UCSD-AML1 (cell line): Measurements from ENCODE around the gene DAGLA.
A peak's percentile ranks its signal among the peaks of the same experiment; 100 is the strongest.
"Not testable (repeated sequence)": the region's sequence is repeated elsewhere in the genome, so short reads cannot be mapped to it uniquely, and the experiment has no call there.

Experiments
- DNase-seq: peaks from one replicate; lab custom pipeline; 2025; ENCODE audit not compliant: unreplicated experiment; lab: John Stamatoyannopoulos, UW

The DAGLA gene

DNA sequence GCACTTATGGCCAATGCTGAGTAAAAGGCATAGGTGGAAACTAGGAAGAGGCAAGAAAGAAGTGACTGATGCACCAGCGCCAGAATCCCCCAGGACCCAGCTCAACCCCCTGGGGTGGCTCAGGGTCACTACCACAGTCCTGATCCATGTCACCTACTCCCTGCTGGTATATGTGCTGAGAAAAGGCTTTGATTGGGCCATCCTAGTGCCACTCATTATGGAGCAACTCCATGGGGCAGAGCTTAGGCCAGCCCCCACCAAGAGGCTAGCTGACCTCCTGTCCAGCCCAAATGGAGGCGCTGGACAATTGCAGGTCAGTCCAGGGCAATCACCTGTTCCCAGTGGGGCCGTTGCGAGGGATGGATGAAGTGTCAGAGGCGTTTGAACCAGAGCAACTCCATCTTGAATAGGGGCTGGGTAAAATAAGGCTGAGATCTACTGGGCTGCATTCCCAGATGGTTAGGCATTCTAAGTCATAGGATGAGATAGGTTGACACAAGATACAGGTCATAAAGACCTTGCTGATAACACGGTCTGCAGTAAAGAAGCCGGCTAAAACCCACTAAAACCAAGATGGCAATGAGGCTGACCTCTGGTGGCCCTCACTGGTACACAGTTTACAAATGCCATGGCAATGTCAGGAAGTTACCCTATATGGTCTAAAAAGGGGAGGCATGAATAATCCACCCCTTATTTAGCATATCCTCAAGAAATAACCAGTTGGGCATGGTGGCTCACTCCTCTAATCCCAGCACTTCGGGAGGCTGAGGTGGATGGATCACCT lies 20.6 kb upstream of the DAGLA start:
- DNase-seq, result no peak

DNA sequence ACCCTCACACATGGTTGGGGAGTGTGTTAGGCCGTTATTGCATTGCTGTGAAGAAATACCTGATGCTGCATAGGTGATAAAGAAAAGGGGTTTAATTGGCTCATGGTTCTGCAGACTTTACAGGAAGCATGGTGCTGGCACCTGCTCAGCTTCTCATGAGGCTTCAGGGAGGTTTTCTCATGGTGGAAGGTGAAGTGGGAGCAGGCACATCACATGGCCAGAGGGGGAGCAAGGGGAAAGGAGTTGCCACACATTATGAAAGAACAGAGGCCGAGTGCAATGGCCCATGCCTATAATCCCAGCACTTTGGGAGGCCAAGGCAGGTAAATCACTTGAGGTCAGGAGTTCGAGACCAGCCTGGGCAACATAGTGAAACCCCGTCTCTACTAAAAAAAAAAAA lies 19.2 kb upstream of the DAGLA start:
- DNase-seq, result not testable (repeated sequence)

DNA sequence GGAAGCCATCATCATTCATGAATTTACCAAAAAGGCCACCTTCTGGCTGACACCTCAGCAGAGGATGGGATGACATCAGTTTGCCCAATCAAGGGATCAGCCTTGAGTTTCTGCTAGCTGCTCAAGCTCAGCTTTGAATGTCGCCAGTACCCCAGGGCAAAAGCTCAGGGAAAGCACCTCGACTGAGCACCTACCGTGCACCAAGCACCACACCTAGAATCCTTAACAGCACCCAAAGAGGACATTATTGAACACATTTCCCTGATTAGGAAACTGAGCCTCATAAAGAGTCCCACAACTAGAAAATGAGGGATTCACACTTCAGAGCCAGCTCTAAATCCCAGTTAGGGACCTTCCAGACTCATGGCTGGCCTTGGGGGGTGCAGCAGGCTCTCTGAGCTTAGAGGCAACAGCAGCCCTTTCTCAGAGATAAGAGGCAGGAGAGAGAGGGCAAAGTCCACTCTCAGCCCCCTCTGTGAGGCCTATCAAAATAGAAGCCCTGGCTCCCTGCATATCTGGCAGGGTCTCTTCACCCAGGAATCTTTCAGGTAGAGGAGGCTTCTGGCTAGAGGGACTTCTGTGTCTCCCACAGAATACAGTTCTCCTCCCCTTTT lies 13.4 kb upstream of the DAGLA start:
- no peak for DNase-seq

DNA sequence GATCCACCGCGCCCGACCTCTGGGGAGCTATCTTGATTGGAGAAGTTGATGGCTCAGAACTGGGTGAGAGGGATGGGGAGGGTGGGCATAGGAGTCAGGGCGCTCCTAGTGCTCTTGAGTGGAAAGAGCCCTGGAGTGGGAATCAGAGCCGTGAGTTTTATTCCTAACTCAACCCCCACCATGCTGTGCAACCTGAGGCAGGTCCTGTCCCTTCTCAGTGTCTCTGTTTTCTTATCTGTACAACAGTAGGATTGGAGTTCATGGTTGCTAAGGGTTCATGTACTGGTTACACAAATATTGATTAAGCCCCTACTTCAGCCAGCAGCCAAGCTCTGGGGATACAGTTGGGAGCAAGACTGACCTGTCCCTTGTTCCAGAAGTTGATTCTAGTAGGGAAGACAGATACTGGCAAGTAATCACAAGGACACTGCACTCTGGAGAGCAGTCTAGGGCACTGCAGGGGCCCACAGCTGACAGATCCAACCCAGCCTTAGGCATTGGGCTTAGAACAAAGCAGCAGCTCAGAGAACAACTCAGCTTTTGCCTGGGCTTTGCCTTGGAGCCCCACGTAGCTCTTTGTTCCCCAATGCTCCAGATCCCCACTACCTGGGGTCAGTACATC lies 12.4 kb upstream of the DAGLA start:
- DNase-seq, result no peak

DNA sequence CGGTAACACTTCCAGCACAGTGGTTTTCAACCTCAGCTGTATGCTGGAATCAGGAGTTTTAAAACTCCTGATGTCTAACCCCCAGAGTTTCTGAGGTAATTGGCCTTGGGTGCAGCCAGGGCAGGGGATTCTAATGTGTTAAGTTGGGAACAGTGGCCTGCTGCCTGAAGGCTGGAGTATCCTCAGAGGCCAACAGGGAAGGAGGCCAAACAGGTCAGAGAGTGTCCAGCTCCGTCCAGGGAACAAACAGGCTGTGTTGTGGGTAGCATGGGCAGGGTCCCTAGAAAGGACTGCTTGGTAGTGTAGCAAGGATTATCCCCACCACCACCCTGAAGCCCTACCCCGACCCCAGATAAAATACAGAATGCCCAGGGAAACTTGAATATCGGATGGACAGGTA lies 10.8 kb upstream of the DAGLA start:
- no peak for DNase-seq

DNA sequence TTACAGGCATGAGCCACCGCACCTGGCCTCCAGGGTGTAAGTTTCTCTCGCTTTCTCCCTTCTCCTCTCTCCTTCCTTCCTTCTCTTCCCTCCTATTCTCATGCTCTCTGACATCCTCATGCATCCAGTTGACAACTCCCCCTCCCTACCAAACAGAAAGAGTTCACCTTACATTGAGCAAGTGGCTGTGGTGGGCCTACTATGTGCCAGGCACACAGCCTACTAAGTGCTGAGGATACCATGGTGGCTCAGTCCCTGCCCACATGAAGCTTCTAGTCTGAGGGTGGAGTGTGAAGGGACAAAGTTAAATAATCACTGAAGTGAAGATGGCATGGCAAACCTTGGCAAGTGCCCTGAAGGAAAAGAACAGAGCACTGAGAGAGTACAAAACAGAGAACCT lies 9.6 kb upstream of the DAGLA start:
- DNase-seq, result no peak

DNA sequence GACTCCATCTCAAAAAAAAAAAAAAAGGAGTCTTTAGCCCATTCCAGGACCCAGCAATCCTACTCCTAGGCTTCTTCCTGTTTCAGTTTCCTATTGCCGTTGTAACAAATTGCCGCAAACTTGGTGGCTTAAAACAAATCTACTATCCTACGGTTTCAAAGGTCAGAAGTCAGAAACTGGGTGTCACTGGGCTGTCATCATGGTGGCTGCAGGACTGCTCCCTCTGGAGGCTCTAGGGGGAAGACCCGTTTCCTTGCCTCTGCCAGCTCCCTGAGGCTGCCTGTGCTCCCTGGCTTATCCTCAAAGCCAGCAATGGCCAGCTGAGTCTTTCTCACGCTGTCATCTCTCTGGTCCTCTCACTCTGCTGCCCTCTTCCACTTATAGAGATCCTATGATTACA lies 8.7 kb upstream of the DAGLA start:
- peak; percentile 28 for DNase-seq

DNA sequence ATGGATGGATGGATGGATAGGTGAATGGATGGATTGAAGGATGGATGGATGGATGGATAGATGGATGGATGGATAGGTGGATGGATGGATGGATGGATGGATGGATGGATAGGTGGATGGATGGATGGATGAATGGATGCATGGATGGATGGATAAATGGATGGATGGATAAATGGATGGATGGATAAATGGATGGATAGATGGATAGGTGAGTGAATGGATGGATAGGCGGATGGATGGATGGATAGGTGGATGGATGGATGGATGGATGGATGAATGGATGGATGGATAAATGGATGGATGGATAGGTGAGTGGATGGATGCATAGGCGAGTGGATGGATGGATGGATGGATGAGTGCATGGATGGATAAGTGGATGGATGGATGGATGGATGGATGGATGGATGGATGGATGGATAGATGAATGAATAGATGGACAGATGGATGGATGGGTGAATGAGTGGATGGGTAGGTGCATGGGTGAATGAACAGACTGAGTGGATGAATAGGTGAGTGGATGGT lies 6.2 kb upstream of the DAGLA start:
- not testable (repeated sequence) for DNase-seq

DNA sequence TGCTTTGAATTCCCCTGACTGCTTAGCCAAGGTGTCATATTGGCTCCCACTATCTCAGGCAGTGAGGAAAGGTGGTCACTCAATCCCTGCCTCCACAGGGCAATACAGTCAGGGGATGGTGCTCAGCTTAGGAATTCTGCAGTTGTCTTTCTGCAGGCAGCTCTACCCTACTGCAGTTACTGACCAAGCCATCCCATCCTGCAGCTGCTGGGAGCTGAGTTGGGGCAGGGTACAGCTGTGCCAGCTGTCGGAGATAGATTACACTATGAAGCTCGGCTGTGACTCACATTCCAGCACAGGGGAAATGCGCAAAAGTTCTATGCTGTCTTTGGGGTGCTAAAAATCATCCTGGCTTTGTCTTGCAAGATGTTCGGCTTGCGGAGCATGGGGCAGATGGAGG lies 4.4 kb upstream of the DAGLA start:
- no peak for DNase-seq

DNA sequence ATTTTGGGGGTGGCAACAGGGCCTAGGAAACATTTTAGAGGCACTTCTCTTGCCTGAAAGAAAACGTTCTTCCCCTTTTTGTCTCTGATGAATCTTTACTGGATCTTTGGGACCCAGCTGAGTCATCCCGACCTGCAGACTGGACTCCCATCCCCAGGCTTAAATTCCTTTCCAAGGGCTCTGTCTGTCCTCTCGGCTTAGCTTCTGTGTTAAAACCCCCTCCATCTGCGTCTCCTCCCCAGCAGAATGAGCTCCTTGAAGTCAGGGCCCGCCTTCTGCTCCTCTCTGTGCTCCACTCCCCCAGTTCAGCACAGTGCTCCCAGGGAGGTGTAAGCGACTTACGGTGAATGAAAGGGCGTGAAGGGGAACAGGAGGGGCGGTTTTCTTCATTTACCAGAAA lies 895 bp upstream of the DAGLA start:
- DNase-seq, result no peak

DNA sequence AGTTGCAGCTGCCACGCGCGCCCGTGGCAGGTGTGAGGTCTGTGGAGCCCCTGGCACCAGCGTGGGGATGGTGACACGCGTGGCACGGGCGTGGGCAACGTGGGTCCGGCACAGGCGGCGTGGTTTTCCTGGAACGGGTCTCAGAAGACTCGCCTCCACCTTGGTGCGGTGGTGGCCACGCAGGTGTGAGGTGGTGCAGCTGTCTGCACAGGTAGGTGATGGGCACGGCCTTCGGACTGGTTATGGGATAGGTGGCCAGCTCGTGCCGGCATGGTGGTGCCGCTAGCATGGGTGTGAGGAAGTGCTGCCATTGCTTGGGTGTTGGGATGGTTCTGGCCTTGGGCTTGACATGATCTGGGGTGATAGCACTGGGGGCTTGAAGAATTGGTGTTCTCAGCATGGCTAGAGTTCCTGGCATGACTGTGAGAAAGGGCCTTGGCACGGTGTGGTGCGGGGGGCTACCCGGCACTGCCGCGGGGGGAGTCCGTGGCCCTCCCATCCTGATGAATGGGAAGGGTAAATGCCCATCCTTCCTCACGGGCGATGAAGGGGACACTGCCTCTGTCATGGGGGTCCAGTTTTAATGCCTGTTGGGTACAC lies 531 bp downstream of the DAGLA start:
- DNase-seq, result no peak

DNA sequence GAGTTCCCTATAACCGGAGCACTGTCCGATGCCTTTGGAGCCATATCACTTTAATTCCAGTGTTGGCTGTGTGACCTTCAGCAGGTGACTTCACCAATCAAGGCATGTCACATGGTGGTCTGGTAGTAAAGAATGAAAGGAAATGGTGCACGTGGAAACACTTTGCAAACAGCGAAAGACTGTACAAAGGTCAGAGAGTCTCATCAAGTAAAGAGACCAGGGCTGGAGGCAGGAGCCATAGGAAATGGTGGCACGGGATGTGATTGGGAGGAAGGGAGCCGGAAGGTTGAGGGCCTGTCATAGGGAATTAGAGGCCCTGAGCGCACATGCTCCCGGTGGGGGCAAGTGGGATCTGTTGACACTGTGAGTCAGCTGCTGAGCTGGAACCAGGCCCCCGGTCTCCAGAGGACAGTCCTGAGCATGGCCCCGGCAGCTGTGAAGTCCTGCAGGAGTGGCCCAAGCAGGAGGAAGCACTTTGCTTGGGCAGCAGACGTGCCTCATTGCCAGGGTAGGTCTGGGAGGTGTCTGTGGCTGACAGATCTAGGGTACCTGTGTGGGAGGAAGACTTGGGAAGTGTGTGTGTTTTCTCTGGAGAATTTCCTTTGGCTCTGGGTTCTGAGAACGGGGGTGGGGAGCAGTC lies 2.0 kb downstream of the DAGLA start:
- DNase-seq, result no peak

DNA sequence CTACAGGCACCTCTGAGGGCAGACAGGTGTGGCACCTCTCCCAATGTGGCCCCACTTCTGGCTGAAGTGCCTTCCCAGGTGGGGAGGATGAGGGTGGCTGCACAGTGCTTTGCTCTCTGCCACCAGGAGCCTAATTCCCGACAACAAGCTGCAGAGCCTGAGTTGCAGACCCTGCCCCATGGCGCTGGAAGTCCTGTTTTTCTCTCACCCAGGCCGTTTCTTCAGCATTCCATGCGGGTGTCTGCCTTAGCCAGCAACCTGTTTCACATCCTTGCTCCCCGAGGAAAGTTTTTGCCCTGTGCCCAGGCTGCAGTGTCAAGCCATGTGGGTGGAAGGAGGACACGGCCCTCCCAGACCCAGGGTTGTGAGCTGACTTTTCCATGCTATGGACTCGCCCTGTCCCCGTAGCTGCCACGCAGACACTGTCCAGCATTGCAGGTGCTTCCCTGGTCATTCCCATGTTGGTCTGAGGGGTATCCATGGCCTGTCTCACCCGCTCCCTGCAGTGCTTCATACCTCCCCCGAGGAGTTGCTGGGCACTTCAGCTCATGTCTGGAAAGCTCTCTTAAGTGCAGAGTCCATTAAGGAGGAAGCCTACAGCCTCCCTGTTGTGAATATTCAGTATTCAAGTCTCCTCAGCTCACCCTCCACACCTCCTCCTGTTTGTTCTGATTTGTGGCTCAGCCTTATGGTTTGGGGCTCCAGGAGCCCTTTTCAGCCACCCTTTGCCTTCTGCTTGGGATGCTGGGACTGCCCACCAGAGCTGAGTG lies 2.9 kb downstream of the DAGLA start:
- DNase-seq, result no peak

DNA sequence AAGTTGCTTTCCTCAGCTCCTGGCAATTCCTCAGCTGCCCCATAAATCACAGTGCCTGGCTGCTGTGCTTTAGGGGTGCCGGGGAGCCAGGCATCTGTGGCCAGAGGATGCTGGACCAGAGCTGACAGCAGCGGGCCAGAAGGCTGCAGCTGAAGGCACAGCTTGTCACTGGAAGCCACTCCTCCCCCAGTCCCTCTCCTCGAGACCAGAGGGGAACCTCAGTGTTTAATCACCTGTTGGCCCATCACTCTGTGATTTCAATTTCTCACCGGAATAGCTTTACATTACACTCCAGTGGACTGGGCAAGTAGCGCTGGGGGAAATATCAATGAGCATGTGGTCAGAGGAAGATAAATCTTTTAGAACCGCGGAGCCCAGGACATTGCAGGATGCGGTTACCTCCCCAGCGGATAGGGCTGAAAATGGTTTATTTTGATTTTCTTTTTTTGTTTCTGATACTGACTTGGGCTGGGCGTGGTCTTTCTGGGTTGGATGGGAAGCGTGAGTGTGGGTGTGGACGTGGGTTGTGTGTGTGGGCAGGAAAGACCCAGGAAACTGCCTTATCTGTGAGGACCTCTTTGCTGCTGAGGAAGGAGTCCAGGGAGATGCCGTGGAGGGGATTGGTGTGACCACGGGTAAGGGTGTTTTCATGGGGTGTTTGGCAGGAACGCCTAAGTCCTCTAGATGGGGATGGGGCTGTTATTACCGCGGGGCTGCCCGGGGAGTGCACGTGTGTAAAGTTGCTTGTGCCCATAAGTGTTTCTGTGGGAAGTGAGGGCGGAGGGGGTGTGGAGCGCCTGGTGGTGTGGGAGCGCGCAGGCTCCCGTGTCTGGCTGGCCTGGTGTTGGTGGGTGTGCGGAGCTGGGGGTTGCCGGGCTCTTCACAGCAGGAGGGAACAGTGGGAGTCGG lies 4.0 kb downstream of the DAGLA start:
- peak; percentile 43 for DNase-seq

DNA sequence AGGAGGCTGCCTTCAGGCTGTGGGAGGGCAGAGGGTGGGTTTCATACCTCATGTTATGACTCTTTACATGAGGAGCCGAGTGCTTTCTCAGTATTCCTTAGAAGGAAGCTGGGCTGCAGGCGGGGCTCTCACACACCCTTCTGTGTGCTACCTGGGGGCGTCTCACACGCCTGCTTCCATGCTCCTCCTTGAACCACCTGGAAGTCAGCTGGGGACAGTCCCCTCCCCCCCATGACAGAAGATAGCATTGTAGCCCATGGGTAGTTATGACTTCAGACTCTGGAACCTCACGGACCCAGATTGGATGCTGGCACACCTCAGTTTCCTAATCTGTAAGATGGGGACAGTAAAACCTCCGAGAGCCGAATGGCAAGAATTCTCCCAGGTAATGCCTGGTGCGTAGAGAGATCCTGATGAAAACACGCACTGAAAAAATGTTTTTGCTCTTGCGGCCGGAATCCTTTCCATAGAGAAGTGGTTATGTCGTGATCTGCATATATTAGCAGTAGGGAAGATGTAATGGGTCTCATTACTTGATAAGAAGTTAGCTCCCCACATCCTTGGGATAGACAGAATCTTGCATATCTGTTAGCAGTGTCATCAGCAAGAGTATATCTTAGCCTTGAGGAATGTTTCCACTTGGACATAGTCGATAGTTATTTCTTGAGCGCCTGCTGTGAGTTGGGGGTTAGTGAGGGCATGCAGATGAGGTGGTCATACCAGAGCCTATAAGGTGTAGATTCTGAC lies 4.9 kb downstream of the DAGLA start:
- no peak for DNase-seq

DNA sequence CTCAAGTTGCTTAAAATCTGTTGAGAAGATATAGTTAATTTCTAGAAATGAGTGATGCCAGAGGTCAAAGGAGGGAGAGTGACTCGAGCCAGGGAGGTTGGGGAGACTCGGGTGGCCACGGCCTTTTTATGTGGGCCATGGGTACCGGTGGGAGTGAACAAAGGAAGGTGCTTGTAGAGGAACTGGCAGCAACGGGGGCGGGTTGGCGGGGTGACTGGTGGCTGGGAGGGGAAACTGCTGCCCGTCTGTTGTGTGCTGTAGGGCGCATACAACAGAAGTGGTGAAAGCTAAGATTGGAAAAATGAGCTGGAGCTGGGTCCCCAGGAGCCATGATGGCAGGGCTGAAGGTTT lies 5.4 kb downstream of the DAGLA start:
- no peak for DNase-seq

DNA sequence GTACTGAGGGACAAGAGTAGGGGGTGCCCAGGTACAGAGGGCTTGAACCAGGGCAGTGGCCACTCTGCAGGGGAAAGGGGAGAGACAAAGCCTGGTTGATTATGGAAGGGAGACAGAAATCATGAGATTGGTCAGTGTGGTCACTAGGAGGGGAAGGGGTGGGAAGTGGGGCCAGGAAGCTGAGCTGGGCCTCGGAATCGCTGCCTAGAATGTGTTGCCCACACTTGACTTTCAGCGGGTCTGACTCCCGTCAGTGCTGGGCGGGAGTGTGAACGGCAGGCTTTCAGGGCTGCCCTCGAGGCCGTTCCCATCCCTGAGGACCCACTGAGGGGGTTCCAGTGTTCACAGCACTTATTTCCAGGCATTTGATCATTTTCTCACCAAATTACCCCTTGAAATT lies 5.9 kb downstream of the DAGLA start:
- DNase-seq, result no peak

DNA sequence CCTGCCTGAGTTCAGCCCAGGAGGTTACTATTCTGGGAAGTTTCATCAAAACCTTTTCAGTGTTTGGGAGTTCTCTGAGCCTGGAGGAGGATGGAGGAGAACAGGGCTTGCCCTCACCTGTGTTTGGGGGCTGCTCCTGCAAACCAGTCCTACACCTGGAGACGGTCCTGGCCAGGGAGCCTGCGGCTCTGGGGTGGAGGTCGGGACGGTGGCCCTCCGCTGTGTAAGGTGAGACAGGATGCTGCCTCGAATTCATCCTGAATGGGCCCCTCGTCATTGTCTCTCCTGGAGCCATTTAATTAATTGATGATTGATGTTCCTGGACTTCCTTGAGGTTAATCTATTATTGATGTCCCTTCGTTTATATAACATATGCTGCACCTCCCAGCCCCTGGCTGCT lies 6.3 kb downstream of the DAGLA start:
- no peak for DNase-seq

DNA sequence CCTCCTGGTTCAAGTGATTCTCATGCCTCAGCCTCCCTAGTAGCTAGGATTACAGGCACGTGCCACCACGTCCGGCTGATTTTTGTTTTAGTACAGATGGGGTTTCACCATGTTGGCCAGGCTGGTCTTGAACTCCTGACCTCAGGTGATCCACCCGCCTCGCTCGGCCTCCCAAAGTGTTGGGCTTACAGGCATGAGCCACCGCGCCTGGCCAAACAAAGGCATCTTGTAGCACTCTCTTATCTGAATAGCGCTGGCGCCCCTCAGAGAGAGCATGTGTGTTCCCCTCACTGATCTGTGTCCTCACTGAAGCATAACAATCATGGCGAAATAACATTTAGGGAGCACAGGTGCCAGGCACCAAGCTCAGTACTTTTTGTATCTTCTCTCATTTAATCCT lies 7.2 kb downstream of the DAGLA start:
- DNase-seq, result no peak
